Neutrophil (primary cell): ENCODE data around the gene SELPLG.
"Not testable (repeated sequence)": the region's sequence is repeated elsewhere in the genome, so short reads cannot be mapped to it uniquely, and the experiment has no call there.

ENCODE experiments used
- H3K27ac ChIP-seq: fragments of 200-600 bp; sonication (generic); 2 replicates; pipeline ENCODE4 v1.5.1; 2016; ENCODE audit warnings: mild to moderate bottlenecking, moderate library complexity
- H3K27me3 ChIP-seq: fragments of 200-600 bp; sonication (generic); 2 replicates; pipeline ENCODE4 v1.6.0; 2016; ENCODE audit warnings: mild to moderate bottlenecking
- H3K36me3 ChIP-seq: fragments of 200-600 bp; sonication (generic); 2 replicates; pipeline ENCODE4 v1.5.1; 2017
- H3K4me1 ChIP-seq, 2 experiments: fragments of 200-600 bp in 1 of 2; sonication (generic) in 1 of 2; 1 replicate in 1 of 2; 2 replicates in 1 of 2; pipeline versions ENCODE4 v1.5.1 to v1.6.1; 2013 to 2016; ENCODE audit warnings: low read depth in 1 of 2, low read length in 1 of 2, mild to moderate bottlenecking in 1 of 2, moderate library complexity in 1 of 2; ENCODE audit not compliant: control insufficient read depth in 1 of 2, insufficient read depth in 1 of 2
- H3K4me3 ChIP-seq, 2 experiments: fragments of 200-600 bp in 1 of 2; sonication (generic) in 1 of 2; 1 replicate in 1 of 2; 2 replicates in 1 of 2; pipeline ENCODE4 v1.5.1; 2013 to 2016; ENCODE audit warnings: low read depth in 1 of 2, low read length in 1 of 2, mild to moderate bottlenecking in 1 of 2, moderate library complexity in 1 of 2
- H3K9me3 ChIP-seq: fragments of 200-600 bp; sonication (generic); 2 replicates; pipeline ENCODE4 v1.5.1; 2016
- TF ChIP-seq, protein P1 (sequence below): fragments of 200-600 bp; sonication (generic); IDR thresholded peaks from 2 replicates; pipeline ENCODE4 v1.5.1; 2016; ENCODE audit warnings: antibody characterized with exemption

SELPLG gene

DNA sequence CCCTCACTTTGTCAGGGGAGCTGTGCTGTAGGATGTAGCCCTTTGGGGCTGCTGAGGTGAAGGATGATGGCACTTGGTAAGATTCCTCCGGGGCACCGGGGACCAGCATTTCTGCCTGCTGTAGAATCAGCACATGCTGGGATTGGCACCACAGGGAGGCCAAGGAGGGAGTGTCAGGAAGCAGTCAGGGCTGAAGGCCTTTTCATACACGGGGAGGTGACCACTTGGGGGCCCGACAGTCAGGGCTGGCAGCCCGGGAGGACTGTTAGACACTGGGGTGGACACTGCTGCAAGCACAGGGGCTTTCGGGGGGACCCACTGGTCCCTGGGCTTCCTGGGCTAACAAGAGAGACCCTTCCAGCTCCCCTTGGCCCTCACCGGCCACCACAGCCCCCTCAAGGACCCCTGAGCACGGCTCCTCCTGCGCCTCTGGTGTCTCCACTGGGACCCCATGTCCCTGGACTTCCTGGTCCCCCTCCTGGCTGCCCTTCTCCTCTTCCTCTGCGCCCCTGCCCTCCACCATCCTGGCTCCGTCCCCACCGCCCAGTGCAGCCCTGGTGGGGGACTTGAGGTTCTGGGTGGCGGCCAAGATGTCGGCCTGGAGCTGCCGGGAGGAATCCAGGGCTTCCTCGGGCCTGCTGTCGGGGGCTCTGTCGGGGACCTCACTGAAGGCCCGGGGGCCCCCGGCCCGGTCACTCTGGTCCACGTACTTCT, 42.3 kb downstream of the SELPLG start:
- Histone ChIP-seq H3K27me3 (no peaks in the 10 kb centered on the region), H3K4me1 (no peaks in the 10 kb centered on the region), H3K27ac (no peak overlapping the region), H3K4me3 (no peak overlapping the region), H3K36me3 (no peaks in the 10 kb centered on the region), H3K9me3 (no peaks in the 10 kb centered on the region)
- TF ChIP-seq, protein P1, sequence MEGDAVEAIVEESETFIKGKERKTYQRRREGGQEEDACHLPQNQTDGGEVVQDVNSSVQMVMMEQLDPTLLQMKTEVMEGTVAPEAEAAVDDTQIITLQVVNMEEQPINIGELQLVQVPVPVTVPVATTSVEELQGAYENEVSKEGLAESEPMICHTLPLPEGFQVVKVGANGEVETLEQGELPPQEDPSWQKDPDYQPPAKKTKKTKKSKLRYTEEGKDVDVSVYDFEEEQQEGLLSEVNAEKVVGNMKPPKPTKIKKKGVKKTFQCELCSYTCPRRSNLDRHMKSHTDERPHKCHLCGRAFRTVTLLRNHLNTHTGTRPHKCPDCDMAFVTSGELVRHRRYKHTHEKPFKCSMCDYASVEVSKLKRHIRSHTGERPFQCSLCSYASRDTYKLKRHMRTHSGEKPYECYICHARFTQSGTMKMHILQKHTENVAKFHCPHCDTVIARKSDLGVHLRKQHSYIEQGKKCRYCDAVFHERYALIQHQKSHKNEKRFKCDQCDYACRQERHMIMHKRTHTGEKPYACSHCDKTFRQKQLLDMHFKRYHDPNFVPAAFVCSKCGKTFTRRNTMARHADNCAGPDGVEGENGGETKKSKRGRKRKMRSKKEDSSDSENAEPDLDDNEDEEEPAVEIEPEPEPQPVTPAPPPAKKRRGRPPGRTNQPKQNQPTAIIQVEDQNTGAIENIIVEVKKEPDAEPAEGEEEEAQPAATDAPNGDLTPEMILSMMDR = no peak

DNA sequence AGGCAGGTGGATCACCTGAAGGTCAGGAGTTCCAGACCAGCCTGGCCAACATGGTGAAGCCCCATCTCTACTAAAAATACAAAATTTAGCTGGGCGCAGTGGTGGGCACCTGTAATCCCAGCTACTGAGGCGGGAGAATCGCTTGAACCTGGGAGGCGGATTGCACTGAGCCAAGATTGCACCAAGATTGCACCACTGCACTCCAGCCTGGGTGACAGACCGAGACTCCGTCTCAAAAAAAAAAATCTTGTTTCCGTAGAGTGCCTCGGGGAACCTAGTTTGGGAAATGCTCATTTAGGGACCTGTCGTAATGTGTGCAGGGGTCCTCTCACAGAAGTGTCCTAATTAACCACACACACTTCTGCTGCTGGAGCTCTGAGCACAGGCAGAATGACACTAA, 43.2 kb downstream of the SELPLG start:
- not testable (repeated sequence) for H3K27ac ChIP-seq, H3K4me1 ChIP-seq, H3K4me3 ChIP-seq, H3K27me3 ChIP-seq, H3K36me3 ChIP-seq, H3K9me3 ChIP-seq

DNA sequence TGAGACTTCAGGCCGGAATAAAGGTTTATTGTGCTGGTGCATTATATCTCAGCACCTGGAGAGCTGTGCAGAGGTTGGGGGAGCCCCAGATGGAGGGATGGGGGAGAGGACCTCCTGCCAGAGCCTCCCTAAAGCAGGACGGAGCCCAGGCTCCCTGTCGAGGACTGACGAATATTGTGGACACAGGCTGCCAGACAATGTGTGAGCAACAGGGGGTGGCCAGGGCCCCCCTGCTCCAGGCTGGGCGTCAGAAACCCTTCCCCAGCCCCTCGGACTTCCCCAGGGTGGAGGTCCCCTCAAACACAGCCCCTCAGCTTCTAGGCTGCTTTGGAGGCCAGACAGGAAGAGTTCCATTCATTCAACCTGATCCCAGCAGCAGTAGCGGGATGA, 43.9 kb downstream of the SELPLG start:
- H3K4me1 ChIP-seq = no peaks in the 10 kb centered on the region
- no peaks in the 10 kb centered on the region for H3K36me3 ChIP-seq
- H3K4me3 ChIP-seq = no peak overlapping the region
- no peak overlapping the region for H3K27ac ChIP-seq
- TF ChIP-seq, protein P1 = no peak
- no peaks in the 10 kb centered on the region for H3K27me3 ChIP-seq
- no peaks in the 10 kb centered on the region for H3K9me3 ChIP-seq

GRCh38 chr12:108589028-108589839, 44.5 kb downstream of the SELPLG start:
- H3K27me3 ChIP-seq = no peaks in the 10 kb centered on the region
- H3K9me3 ChIP-seq = no peaks in the 10 kb centered on the region
- H3K27ac ChIP-seq = no peak overlapping the region
- H3K36me3 ChIP-seq = no peaks in the 10 kb centered on the region
- H3K4me3 ChIP-seq = no peak overlapping the region
- H3K4me1 ChIP-seq = no peaks in the 10 kb centered on the region
- TF ChIP-seq, protein P1 = no peak

DNA sequence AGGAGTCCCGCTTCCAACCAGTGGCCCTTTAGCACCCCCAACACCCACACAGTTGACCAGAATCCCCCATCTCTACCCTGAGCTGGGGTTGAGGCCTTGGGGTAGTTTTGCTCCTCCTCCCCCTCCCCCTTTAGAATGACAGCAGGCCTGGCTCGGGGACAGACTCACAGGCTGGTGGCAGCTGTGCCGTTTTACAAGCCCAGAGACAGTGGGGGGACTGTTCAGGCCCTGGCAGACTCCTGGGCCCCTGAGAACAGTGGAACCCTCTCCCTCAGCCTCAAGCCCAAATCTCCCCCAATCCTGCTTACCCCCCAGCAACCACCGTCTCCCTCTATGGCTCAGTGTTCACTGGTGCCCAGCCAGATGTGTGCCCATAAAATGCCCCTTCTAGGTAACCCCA, 45.9 kb downstream of the SELPLG start:
- H3K4me3 ChIP-seq = no peak overlapping the region
- TF ChIP-seq, protein P1 = no peak
- H3K27me3 ChIP-seq = no peaks in the 10 kb centered on the region
- H3K36me3 ChIP-seq = no peaks in the 10 kb centered on the region
- H3K9me3 ChIP-seq = no peaks in the 10 kb centered on the region
- H3K27ac ChIP-seq = no peak overlapping the region
- no peaks in the 10 kb centered on the region for H3K4me1 ChIP-seq

- Histone ChIP-seq H3K9me3 (no peaks in the 10 kb centered on the region), H3K4me3 (no peak overlapping the region), H3K36me3 (no peaks in the 10 kb centered on the region), H3K27me3 (no peaks in the 10 kb centered on the region), H3K27ac (no peak overlapping the region), H3K4me1 (no peaks in the 10 kb centered on the region)
- TF ChIP-seq, protein P1 = no peak
These were observed 47.4 kb downstream of the SELPLG start for GRCh38 chr12:108586306-108586705.
